Gastroesophageal sphincter (tissue), 4 donors: ENCODE data around the gene ZNF689. TPM values are rescaled to one million over a fixed set of nuclear protein-coding genes. Genes with fewer than 3 reads are reported as not detected.
A peak's percentile ranks its signal among the peaks of the same experiment; 100 is the strongest.

Experiments
- ATAC-seq: fragments of 150-250 bp; one replicate; pipeline ENCODE4 v1.9.1; 2016; ENCODE audit warnings: mild to moderate bottlenecking, moderate library complexity
- H3K27ac ChIP-seq, 4 donors: fragments of 200-600 bp; sonication (generic) in 3 of 4; 1 replicate in 3 of 4; 2 replicates in 1 of 4; pipeline ENCODE4 v1.5.1; 2016 to 2019
- H3K27me3 ChIP-seq: fragments of 200-600 bp; sonication (generic); one replicate; pipeline ENCODE4 v1.5.1; 2019
- H3K36me3 ChIP-seq, 2 donors: fragments of 200-600 bp; sonication (generic); one replicate each; pipeline ENCODE4 v1.5.1; 2019; ENCODE audit warnings: control low read depth in 1 of 2
- H3K4me1 ChIP-seq, 3 donors: fragments of 200-600 bp; sonication (generic); 1 replicate in 2 of 3; 2 replicates in 1 of 3; pipeline ENCODE4 v1.5.1; 2016 to 2019; ENCODE audit warnings: control low read depth in 2 of 3
- H3K4me3 ChIP-seq, 2 donors: fragments of 200-600 bp; sonication (generic); one replicate each; pipeline ENCODE4 v1.5.1; 2019; ENCODE audit warnings: mild to moderate bottlenecking in 1 of 2, moderate library complexity in 1 of 2
- H3K9me3 ChIP-seq, 3 donors: fragments of 200-600 bp; sonication (generic); one replicate each; pipeline ENCODE4 v1.5.1; 2017 to 2019; ENCODE audit warnings: control low read depth in 2 of 3
- EP300 ChIP-seq: sonication (generic); formaldehyde crosslinking; IDR thresholded peaks from one replicate; pipeline ENCODE4 v1.6.1; 2017; ENCODE audit warnings: antibody characterized with exemption, mild to moderate bottlenecking
- POLR2A ChIP-seq, 2 donors: fragments of 450-650 bp; IDR thresholded peaks; one replicate each; pipeline ENCODE4 v1.6.1; 2017; ENCODE audit warnings: antibody characterized with exemption in 2 of 2, mild to moderate bottlenecking in 2 of 2, moderate library complexity in 1 of 2
- POLR2AphosphoS5 ChIP-seq: sonication (generic); formaldehyde crosslinking; IDR thresholded peaks from one replicate; pipeline ENCODE4 v1.6.1; 2017; ENCODE audit warnings: antibody characterized with exemption
- WGBS, 2 donors: methylation state at CpG; one replicate each; pipeline ENCODE4 v1.1.5; 2018; ENCODE audit warnings: low coverage in 1 of 2; 5-methylcytosine and 5-hydroxymethylcytosine counted together
- total RNA-seq, 4 donors: library from RNA; depleted of rRNA; stranded (reverse); fragments of >200 nt; gene quantifications; one replicate each; pipeline ENCODE4 v1.1.0, GENCODE V29; 2016
- TF ChIP-seq, protein P1 (sequence below), 4 experiments: fragments of 200-600 bp in 2 of 4; fragments of 450-650 bp in 2 of 4; sonication (generic) in 1 of 4; IDR thresholded peaks; one replicate each; pipeline ENCODE4 v1.5.1; 2017 to 2019; ENCODE audit warnings: antibody characterized with exemption in 4 of 4, mild to moderate bottlenecking in 2 of 4, moderate library complexity in 2 of 4

ZNF689 gene
- total RNA-seq, 4 donors from 2014 or later: 9.7 to 13.1 (median 11.4) TPM

- Histone ChIP-seq H3K9me3 (no peaks in the 10 kb centered on the region), H3K4me3 (peak overlapping the region; percentile 2 to 64), H3K27ac (peak overlapping the region in 3 of 4 donors; percentile 90 to 99 (median 94)), H3K36me3 (peaks cover 0 to 28% of the 10 kb centered on the region in 2 donors), H3K27me3 (no peaks in the 10 kb centered on the region), H3K4me1 (peaks cover 0 to 44% (median 11%) of the 10 kb centered on the region in 3 donors)
- ATAC-seq: no peak
- TF ChIP-seq, protein P1, sequence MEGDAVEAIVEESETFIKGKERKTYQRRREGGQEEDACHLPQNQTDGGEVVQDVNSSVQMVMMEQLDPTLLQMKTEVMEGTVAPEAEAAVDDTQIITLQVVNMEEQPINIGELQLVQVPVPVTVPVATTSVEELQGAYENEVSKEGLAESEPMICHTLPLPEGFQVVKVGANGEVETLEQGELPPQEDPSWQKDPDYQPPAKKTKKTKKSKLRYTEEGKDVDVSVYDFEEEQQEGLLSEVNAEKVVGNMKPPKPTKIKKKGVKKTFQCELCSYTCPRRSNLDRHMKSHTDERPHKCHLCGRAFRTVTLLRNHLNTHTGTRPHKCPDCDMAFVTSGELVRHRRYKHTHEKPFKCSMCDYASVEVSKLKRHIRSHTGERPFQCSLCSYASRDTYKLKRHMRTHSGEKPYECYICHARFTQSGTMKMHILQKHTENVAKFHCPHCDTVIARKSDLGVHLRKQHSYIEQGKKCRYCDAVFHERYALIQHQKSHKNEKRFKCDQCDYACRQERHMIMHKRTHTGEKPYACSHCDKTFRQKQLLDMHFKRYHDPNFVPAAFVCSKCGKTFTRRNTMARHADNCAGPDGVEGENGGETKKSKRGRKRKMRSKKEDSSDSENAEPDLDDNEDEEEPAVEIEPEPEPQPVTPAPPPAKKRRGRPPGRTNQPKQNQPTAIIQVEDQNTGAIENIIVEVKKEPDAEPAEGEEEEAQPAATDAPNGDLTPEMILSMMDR (IDR thresholded peaks at IDR 0.05): no peak
- TF ChIP-seq EP300 (no peak), POLR2AphosphoS5 (no peak), POLR2A (IDR thresholded peaks at IDR 0.05) (no peak)
- 78 to 91% methylated on average over 9 to 19 of the region's 21 CpGs for WGBS, 2 donors
Measured at GRCh38 chr16:30558789-30559377, 51.3 kb downstream of the ZNF689 start.

GRCh38 chr16:30557957-30558788 lies 52.0 kb downstream of the ZNF689 start, which contains the start of gene ZNF764:
Gene ZNF764, minus strand, starts transcription at chr16:30558374. Its CDS starts 192 bp downstream, at chr16:30558182.
- ATAC-seq: peak; percentile 99
- peaks cover 0 to 44% (median 11%) of the 10 kb centered on the region in 3 donors for H3K4me1 ChIP-seq
- 3% methylated on average over 7 of the region's 74 CpGs; no CpG with 5 or more reads in 1 of the 2 donors for WGBS, 2 donors
- no peaks in the 10 kb centered on the region for H3K27me3 ChIP-seq
- H3K36me3 ChIP-seq: peaks cover 0 to 35% of the 10 kb centered on the region in 2 donors
- H3K4me3 ChIP-seq: peak within 1 kb of the TSS; percentile 56 to 64
- TF ChIP-seq EP300 (no peak), POLR2A (IDR thresholded peaks at IDR 0.05) (peak; percentile 35 to 55), POLR2AphosphoS5 (peak; percentile 75)
- TF ChIP-seq, protein P1 (IDR thresholded peaks at IDR 0.05): peak in 3 of 4 experiments; percentile 17 to 19 (median 18)
- no peaks in the 10 kb centered on the region for H3K9me3 ChIP-seq
- H3K27ac ChIP-seq: peak within 1 kb of the TSS; percentile 84 to 99 (median 92)

DNA sequence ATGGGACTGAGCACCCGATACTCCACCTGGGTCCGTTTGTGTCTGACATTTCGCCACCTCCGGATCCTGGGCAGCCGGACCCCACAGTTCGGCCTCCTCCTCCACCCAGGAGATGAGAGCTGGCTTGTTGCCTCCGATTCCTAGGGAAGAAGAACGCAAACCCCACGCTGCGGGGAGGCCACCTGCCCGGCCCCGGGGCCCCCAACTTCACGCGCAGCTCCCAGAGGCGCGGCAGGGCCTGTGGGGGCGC lies 52.6 kb downstream of the ZNF689 start:
- Histone ChIP-seq H3K4me3 (peak overlapping the region; percentile 56 to 64), H3K4me1 (peaks cover 0 to 44% (median 11%) of the 10 kb centered on the region in 3 donors), H3K9me3 (no peaks in the 10 kb centered on the region), H3K27me3 (no peaks in the 10 kb centered on the region), H3K27ac (peak overlapping the region; percentile 84 to 99 (median 92)), H3K36me3 (peaks cover 0 to 41% of the 10 kb centered on the region in 2 donors)
- TF ChIP-seq, protein P1 (IDR thresholded peaks at IDR 0.05): no peak
- TF ChIP-seq EP300 (no peak), POLR2AphosphoS5 (no peak), POLR2A (IDR thresholded peaks at IDR 0.05) (no peak)
- no peak for ATAC-seq
- WGBS, 2 donors: no CpG with 5 or more reads among the region's 17 CpGs

- 31 to 33% methylated on average over 4 to 6 of the region's 10 CpGs for WGBS, 2 donors
- Histone ChIP-seq H3K27me3 (no peaks in the 10 kb centered on the region), H3K9me3 (no peaks in the 10 kb centered on the region), H3K27ac (no peak overlapping the region), H3K4me3 (no peak overlapping the region), H3K36me3 (peaks cover 0 to 44% of the 10 kb centered on the region in 2 donors), H3K4me1 (peaks cover 0 to 37% (median 11%) of the 10 kb centered on the region in 3 donors)
- TF ChIP-seq, protein P1 (IDR thresholded peaks at IDR 0.05): no peak
- TF ChIP-seq EP300 (no peak), POLR2AphosphoS5 (no peak), POLR2A (IDR thresholded peaks at IDR 0.05) (no peak)
- ATAC-seq: no peak
Measured at GRCh38 chr16:30556125-30556473, 54.1 kb downstream of the ZNF689 start.
